ENCODE results near the gene RNF214.

GRCh38 chr11:117305145-117305544 lies 72.7 kb downstream of the RNF214 start:
- TF ChIP-seq CTCF (IDR thresholded peaks at IDR 0.05; ENCODE audit: borderline replicate concordance, extremely low read depth, low read length, poor library complexity, severe bottlenecking) (no peak), EZH2 (IDR thresholded peaks at IDR 0.05; ENCODE audit: borderline replicate concordance, low read depth, low read length, severe bottlenecking) (no peak)
